HepG2 (cell line): ENCODE data around the gene PEMT. TPM values are rescaled to one million over a fixed set of nuclear protein-coding genes. Genes with fewer than 3 reads are reported as not detected.
A peak's percentile ranks its signal among the peaks of the same experiment; 100 is the strongest.

Experiments
- DPF2 ChIP-seq: sonication (generic); formaldehyde crosslinking; IDR thresholded peaks from 2 replicates; pipeline ENCODE4 v1.4.0; 2020; ENCODE audit warnings: mild to moderate bottlenecking, low read depth, missing genetic modification reagents, borderline replicate concordance
- HOXA5 ChIP-seq: sonication (generic); formaldehyde crosslinking; IDR thresholded peaks from 2 replicates; pipeline ENCODE4 v1.4.0; 2020; ENCODE audit warnings: missing genetic modification reagents
- KDM5A ChIP-seq: fragments of 200-600 bp; sonication (generic); IDR thresholded peaks from 2 replicates; pipeline ENCODE4 v1.7.0; 2018; ENCODE audit warnings: antibody characterized with exemption, mild to moderate bottlenecking, low read length, borderline replicate concordance
- KDM6A ChIP-seq: IDR thresholded peaks from 2 replicates; pipeline ENCODE4 v1.6.1; 2016; ENCODE audit warnings: low read depth
- MAFF ChIP-seq: IDR thresholded peaks from 2 replicates; pipeline ENCODE4 v1.6.1; 2011; ENCODE audit warnings: low read depth, low read length, improper control_type of control experiment
- NBN ChIP-seq: fragments of 450-650 bp; conservative IDR thresholded peaks from 2 replicates; pipeline ENCODE4 v1.6.1; 2017
- PHF21A ChIP-seq: sonication (generic); formaldehyde crosslinking; IDR thresholded peaks from 2 replicates; pipeline ENCODE4 v1.5.0; 2020; ENCODE audit warnings: mild to moderate bottlenecking, missing genetic modification reagents
- RNF2 ChIP-seq: fragments of 450-650 bp; conservative IDR thresholded peaks from 2 replicates; pipeline ENCODE4 v1.6.1; 2016; ENCODE audit warnings: low read depth
- TEAD2 ChIP-seq: sonication (generic); formaldehyde crosslinking; IDR thresholded peaks from 2 replicates; pipeline ENCODE4 v1.9.0; 2021; ENCODE audit warnings: missing genetic modification reagents
- ZFP36L2 ChIP-seq: sonication (generic); formaldehyde crosslinking; IDR thresholded peaks from 2 replicates; pipeline ENCODE4 v1.4.0; 2020; ENCODE audit warnings: missing genetic modification reagents
- ZNF616 ChIP-seq: sonication (generic); formaldehyde crosslinking; IDR thresholded peaks from 2 replicates; pipeline ENCODE4 v1.5.0; 2020; ENCODE audit warnings: low read depth, mild to moderate bottlenecking, missing genetic modification reagents
- ZNF670 ChIP-seq: sonication (generic); formaldehyde crosslinking; IDR thresholded peaks from 2 replicates; pipeline ENCODE4 v1.8.0; 2022; ENCODE audit warnings: mild to moderate bottlenecking, missing genetic modification reagents, borderline replicate concordance
- ZNF747 ChIP-seq: sonication (generic); formaldehyde crosslinking; IDR thresholded peaks from 2 replicates; pipeline ENCODE4 v1.8.1; 2023; ENCODE audit warnings: missing genetic modification reagents, mild to moderate bottlenecking, borderline replicate concordance
- ZSCAN29 ChIP-seq: sonication (generic); formaldehyde crosslinking; conservative IDR thresholded peaks from 2 replicates; pipeline ENCODE4 v1.4.0; 2020; ENCODE audit warnings: mild to moderate bottlenecking, missing genetic modification reagents
- polyA plus RNA-seq, 8 experiments: library from polyadenylated mRNA; depleted of rRNA in 3 of 8; stranded (reverse) in 7 of 8; unstranded in 1 of 8; fragments of >200 nt; fragmentation: Illumina TruSeq in 4 of 8; extraction: Trizol in 4 of 8; gene quantifications; 2 replicates each; pipeline versions ENCODE4 v1.2.1 to v1.2.3, GENCODE V29; 2011 to 2016; ENCODE audit warnings: low read depth in 4 of 8, missing spikeins in 1 of 8, mixed read lengths in 1 of 8; ENCODE audit not compliant: insufficient read depth in 1 of 8
- total RNA-seq, 5 experiments: library from RNA; depleted of rRNA; stranded (reverse); fragments of >200 nt; fragmentation: Illumina TruSeq; extraction: Trizol; gene quantifications; 2 replicates each; pipeline ENCODE4 v1.2.3, GENCODE V29; 2016; ENCODE audit warnings: low read depth in 1 of 5
- TF ChIP-seq, protein P1 (sequence below): sonication (generic); formaldehyde crosslinking; IDR thresholded peaks from one replicate; pipeline ENCODE4 v1.5.1; 2020; ENCODE audit warnings: mild to moderate bottlenecking, missing genetic modification reagents; ENCODE audit errors: not compliant biosample characterization
- TF ChIP-seq, protein P2 (sequence below): sonication (generic); formaldehyde crosslinking; IDR thresholded peaks from 2 replicates; pipeline ENCODE4 v1.4.0; 2020; ENCODE audit warnings: mild to moderate bottlenecking, low read depth, missing genetic modification reagents
- TF ChIP-seq, protein P3 (sequence below): IDR thresholded peaks from 2 replicates; pipeline ENCODE4 v1.6.1; 2016; ENCODE audit warnings: missing genetic modification reagents, missing compliant biosample characterization
- TF ChIP-seq, protein P4 (sequence below): sonication (generic); formaldehyde crosslinking; IDR thresholded peaks from 2 replicates; pipeline ENCODE4 v1.5.0; 2020; ENCODE audit warnings: missing genetic modification reagents
- TF ChIP-seq, protein P5 (sequence below): sonication (generic); formaldehyde crosslinking; IDR thresholded peaks from 2 replicates; pipeline ENCODE4 v1.4.0; 2020; ENCODE audit warnings: mild to moderate bottlenecking, low read depth, missing genetic modification reagents

The PEMT gene
- total and polyA plus RNA-seq, 2 of the 13 experiments (the other 11 are each of a cell fraction or from before 2014, with no cell fraction given) = 31.7 to 43.6 TPM

DNA sequence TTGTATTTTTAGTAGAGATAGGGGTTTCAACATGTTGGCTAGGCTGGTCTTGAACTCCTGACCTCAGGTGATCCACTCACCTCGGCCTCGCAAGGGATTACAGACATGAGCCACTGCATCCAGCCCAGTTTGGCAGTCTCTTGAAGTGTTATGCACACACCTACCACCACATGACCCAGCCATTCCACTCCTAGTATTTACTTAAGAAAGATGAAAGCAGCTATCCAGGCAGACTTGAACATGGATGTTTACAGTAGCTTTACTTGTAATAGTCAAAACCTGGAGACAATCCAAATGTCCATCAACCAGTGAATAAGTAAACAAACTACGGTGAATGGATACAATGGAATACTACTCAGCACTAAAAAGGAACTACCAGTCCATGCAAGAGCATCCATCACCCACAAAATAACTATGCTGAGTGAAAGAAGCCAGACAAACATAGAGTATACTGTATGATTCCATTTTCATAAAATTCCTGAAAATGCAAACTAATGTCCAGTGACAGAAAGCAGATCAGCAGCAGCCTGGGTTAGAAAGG, 57.5 kb downstream of the PEMT start (continued):
- TF ChIP-seq, protein P1, sequence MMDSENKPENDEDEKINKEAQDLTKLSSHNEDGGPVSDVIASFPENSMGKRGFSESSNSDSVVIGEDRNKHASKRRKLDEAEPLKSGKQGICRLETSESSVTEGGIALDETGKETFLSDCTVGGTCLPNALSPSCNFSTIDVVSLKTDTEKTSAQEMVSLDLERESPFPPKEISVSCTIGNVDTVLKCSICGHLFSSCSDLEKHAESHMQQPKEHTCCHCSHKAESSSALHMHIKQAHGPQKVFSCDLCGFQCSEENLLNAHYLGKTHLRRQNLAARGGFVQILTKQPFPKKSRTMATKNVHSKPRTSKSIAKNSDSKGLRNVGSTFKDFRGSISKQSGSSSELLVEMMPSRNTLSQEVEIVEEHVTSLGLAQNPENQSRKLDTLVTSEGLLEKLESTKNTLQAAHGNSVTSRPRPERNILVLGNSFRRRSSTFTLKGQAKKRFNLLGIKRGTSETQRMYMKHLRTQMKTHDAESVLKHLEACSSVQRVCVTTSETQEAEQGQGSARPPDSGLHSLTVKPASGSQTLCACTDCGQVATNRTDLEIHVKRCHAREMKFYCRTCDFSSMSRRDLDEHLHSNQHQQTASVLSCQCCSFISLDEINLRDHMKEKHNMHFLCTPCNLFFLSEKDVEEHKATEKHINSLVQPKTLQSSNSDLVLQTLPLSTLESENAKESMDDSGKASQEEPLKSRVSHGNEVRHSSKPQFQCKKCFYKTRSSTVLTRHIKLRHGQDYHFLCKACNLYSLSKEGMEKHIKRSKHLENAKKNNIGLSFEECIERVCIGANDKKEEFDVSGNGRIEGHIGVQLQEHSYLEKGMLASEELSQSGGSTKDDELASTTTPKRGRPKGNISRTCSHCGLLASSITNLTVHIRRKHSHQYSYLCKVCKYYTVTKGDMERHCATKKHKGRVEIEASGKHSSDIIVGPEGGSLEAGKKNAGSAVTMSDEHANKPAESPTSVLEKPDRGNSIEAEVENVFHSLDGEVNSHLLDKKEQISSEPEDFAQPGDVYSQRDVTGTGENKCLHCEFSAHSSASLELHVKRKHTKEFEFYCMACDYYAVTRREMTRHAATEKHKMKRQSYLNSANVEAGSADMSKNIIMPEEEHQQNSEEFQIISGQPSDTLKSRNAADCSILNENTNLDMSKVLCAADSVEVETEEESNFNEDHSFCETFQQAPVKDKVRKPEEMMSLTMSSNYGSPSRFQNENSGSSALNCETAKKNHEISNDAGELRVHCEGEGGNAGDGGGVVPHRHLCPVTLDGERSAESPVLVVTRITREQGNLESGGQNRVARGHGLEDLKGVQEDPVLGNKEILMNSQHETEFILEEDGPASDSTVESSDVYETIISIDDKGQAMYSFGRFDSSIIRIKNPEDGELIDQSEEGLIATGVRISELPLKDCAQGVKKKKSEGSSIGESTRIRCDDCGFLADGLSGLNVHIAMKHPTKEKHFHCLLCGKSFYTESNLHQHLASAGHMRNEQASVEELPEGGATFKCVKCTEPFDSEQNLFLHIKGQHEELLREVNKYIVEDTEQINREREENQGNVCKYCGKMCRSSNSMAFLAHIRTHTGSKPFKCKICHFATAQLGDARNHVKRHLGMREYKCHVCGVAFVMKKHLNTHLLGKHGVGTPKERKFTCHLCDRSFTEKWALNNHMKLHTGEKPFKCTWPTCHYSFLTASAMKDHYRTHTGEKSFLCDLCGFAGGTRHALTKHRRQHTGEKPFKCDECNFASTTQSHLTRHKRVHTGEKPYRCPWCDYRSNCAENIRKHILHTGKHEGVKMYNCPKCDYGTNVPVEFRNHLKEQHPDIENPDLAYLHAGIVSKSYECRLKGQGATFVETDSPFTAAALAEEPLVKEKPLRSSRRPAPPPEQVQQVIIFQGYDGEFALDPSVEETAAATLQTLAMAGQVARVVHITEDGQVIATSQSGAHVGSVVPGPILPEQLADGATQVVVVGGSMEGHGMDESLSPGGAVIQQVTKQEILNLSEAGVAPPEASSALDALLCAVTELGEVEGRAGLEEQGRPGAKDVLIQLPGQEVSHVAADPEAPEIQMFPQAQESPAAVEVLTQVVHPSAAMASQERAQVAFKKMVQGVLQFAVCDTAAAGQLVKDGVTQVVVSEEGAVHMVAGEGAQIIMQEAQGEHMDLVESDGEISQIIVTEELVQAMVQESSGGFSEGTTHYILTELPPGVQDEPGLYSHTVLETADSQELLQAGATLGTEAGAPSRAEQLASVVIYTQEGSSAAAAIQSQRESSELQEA = no peak
- TF ChIP-seq, protein P2, sequence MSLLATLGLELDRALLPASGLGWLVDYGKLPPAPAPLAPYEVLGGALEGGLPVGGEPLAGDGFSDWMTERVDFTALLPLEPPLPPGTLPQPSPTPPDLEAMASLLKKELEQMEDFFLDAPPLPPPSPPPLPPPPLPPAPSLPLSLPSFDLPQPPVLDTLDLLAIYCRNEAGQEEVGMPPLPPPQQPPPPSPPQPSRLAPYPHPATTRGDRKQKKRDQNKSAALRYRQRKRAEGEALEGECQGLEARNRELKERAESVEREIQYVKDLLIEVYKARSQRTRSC (CRISPR knock-in tag) = no peak
- 0 out of 2 replicates have a peak, but pooled peaks have one; percentile 23 for TF ChIP-seq KDM5A
- TF ChIP-seq, protein P3, sequence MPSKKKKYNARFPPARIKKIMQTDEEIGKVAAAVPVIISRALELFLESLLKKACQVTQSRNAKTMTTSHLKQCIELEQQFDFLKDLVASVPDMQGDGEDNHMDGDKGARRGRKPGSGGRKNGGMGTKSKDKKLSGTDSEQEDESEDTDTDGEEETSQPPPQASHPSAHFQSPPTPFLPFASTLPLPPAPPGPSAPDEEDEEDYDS (CRISPR knock-in tag) = peak; percentile 62
- TF ChIP-seq ZNF747 (CRISPR knock-in tag) = peak; percentile 88; the same call in 1 of the 2 replicates
- peak; percentile 64; the same call in 1 of the 2 replicates for TF ChIP-seq RNF2
- TF ChIP-seq, protein P4, sequence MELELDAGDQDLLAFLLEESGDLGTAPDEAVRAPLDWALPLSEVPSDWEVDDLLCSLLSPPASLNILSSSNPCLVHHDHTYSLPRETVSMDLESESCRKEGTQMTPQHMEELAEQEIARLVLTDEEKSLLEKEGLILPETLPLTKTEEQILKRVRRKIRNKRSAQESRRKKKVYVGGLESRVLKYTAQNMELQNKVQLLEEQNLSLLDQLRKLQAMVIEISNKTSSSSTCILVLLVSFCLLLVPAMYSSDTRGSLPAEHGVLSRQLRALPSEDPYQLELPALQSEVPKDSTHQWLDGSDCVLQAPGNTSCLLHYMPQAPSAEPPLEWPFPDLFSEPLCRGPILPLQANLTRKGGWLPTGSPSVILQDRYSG (CRISPR knock-in tag) = no peak
- no peak for TF ChIP-seq TEAD2 (CRISPR knock-in tag)
- no peak for TF ChIP-seq MAFF
- no peak for TF ChIP-seq ZNF616 (CRISPR knock-in tag)
- peak; percentile 79 for TF ChIP-seq DPF2 (CRISPR knock-in tag)
- TF ChIP-seq HOXA5 = peak; percentile 70; the same call in 1 of the 2 replicates
- no peak for TF ChIP-seq ZFP36L2 (CRISPR knock-in tag)
- TF ChIP-seq, protein P5, sequence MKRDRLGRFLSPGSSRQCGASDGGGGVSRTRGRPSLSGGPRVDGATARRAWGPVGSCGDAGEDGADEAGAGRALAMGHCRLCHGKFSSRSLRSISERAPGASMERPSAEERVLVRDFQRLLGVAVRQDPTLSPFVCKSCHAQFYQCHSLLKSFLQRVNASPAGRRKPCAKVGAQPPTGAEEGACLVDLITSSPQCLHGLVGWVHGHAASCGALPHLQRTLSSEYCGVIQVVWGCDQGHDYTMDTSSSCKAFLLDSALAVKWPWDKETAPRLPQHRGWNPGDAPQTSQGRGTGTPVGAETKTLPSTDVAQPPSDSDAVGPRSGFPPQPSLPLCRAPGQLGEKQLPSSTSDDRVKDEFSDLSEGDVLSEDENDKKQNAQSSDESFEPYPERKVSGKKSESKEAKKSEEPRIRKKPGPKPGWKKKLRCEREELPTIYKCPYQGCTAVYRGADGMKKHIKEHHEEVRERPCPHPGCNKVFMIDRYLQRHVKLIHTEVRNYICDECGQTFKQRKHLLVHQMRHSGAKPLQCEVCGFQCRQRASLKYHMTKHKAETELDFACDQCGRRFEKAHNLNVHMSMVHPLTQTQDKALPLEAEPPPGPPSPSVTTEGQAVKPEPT = no peak
- TF ChIP-seq PHF21A (CRISPR knock-in tag) = peak; percentile 95
- TF ChIP-seq ZNF670 = peak; percentile 77; the same call in 1 of the 2 replicates
- no peak for TF ChIP-seq ZSCAN29 (CRISPR knock-in tag)
- peak; percentile 71 for TF ChIP-seq KDM6A
- TF ChIP-seq NBN = no peak
